Thoracic aorta (tissue), 2 donors: Measurements from ENCODE around the gene MRM1. TPM values are rescaled to one million over a fixed set of nuclear protein-coding genes. Genes with fewer than 3 reads are reported as not detected.

Experiments
- ATAC-seq: fragments of 150-250 bp; one replicate; pipeline ENCODE4 v1.8.0; 2017; ENCODE audit warnings: low read depth; ENCODE audit not compliant: insufficient number of reproducible peaks, low FRiP score
- DNase-seq: peaks from one replicate; pipeline ENCODE4 v3.0.0-alpha.2; 2020; ENCODE audit warnings: low spot score
- H3K27ac ChIP-seq, 2 donors: fragments of 200-600 bp; sonication (generic); 1 replicate in 1 of 2; 2 replicates in 1 of 2; pipeline ENCODE4 v1.5.1; 2016; ENCODE audit warnings: mild to moderate bottlenecking in 2 of 2, moderate library complexity in 2 of 2
- H3K27me3 ChIP-seq: fragments of 200-600 bp; sonication (generic); replicated peaks from 2 replicates; pipeline ENCODE4 v1.6.0; 2016; ENCODE audit warnings: mild to moderate bottlenecking; ENCODE audit not compliant: insufficient read depth
- H3K36me3 ChIP-seq: fragments of 200-600 bp; sonication (generic); one replicate; pipeline ENCODE4 v1.5.1; 2016
- H3K4me1 ChIP-seq, 2 donors: fragments of 200-600 bp; sonication (generic); 1 replicate in 1 of 2; 2 replicates in 1 of 2; pipeline versions ENCODE4 v1.5.1 to v1.6.0; 2016; ENCODE audit warnings: low read depth in 2 of 2, mild to moderate bottlenecking in 1 of 2; ENCODE audit not compliant: control insufficient read depth in 1 of 2
- H3K4me3 ChIP-seq: fragments of 200-600 bp; sonication (generic); 2 replicates; pipeline ENCODE4 v1.5.1; 2016; ENCODE audit warnings: mild to moderate bottlenecking
- H3K9me3 ChIP-seq: fragments of 200-600 bp; sonication (generic); 2 replicates; pipeline ENCODE4 v1.5.1; 2016
- total RNA-seq, 2 donors: library from RNA; depleted of rRNA; stranded (reverse); fragments of >200 nt; gene quantifications; one replicate each; pipeline versions ENCODE4 v1.1.0 to v1.2.3, GENCODE V29; 2016
- TF ChIP-seq, protein P1 (sequence below): fragments of 200-600 bp; sonication (generic); IDR thresholded peaks from one replicate; pipeline ENCODE4 v1.5.1; 2019; ENCODE audit warnings: antibody characterized with exemption

Gene MRM1
- total RNA-seq, 2 donors from 2014 or later = 3.8 to 3.9 TPM

DNA sequence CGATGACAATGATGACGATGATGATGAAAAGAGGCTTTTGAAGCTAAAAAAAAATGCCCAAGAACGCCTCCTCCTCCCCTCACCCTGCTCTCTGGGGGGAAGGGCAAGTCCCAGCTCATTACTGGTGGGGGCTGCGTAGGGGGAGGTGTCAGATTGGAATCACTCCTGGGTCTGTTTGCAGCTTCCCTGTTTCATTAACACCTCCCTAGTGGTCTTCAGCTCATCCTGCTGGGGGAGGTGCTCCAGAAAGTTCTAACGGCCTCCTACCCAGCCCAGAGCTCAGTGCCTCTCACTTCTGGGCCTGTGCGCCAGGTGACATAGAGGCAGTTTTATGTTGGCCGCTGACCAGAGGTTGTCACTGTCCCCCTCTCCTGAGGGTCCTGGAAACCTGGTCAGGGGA is 12.7 kb downstream of the MRM1 start:
- Histone ChIP-seq H3K9me3 (no peaks in the 10 kb centered on the region), H3K4me3 (no peak overlapping the region), H3K27ac (no peak overlapping the region), H3K36me3 (no peaks in the 10 kb centered on the region), H3K4me1 (peaks cover 0 to 1% of the 10 kb centered on the region in 2 donors), H3K27me3 (no peaks in the 10 kb centered on the region)
- TF ChIP-seq, protein P1, sequence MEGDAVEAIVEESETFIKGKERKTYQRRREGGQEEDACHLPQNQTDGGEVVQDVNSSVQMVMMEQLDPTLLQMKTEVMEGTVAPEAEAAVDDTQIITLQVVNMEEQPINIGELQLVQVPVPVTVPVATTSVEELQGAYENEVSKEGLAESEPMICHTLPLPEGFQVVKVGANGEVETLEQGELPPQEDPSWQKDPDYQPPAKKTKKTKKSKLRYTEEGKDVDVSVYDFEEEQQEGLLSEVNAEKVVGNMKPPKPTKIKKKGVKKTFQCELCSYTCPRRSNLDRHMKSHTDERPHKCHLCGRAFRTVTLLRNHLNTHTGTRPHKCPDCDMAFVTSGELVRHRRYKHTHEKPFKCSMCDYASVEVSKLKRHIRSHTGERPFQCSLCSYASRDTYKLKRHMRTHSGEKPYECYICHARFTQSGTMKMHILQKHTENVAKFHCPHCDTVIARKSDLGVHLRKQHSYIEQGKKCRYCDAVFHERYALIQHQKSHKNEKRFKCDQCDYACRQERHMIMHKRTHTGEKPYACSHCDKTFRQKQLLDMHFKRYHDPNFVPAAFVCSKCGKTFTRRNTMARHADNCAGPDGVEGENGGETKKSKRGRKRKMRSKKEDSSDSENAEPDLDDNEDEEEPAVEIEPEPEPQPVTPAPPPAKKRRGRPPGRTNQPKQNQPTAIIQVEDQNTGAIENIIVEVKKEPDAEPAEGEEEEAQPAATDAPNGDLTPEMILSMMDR = no peak
- DNase-seq (no peak), ATAC-seq (no peak)

DNA sequence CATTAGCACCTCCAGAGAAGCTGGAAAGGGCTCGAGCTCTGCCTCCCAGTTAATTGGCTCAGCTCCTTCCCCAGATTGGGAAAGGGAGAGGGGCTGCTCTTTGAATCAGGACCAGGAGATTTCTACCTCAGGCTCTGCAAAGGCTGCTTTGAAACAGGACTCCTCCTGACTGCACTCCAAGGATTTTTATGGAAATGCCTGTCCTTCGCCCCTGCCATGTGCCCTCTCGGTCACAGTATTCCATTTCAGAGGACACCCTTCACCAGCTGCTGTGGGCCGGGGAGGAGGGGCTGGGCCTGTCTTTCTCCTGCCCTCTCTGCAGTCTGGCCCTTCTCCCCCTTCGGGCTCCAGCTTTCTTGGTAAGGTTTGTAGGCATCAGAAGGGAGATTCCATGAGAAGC is 13.6 kb downstream of the MRM1 start:
- TF ChIP-seq, protein P1 = no peak
- H3K27ac ChIP-seq = no peak overlapping the region

DNA sequence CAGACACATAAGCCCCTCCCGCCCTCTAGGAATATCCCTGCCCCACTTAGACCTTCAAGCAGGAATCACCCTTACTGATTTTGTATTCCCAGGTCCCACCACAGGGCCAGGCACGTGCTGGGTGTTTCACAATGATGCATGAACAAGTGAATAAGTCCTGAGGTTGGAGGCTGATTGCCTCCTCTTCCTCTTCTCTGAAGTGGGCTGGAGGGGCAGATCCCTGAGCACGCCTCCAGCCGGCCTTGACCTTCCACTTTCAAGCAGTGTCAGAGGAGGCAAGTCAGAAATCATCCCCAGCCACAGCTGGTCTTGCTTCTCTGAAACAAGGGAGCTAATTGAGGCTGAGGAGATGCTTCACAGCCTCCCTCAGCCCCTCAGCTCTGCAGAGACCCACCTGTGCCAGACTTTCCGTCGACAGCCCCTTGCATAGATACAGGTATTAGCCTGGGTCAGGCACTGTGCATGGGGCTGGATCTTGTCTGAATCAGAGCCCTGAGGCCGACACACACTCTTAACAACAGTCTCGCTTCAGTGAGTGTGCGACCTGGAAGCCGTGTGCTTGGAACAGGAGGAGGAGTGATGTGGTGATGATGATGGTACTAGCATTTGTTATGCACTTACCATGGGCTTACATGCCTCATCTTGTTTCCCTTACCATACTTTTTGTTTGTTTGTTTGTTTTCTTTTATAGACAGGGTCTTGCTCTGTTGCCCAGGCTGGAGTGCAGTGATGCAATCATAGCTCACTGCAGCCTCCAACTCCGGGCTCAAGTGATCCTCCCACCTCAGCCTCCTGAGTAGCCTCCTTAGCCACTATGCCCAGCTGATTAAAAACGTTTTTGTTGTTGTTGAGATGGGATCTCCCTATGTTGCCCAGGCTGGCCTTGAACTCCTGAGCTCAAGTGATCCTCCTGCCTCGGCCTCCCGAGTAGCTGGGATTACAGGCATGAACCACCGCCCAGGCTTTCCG is 15.0 kb downstream of the MRM1 start:
- no peaks in the 10 kb centered on the region for H3K36me3 ChIP-seq
- no peak overlapping the region for H3K4me3 ChIP-seq
- H3K9me3 ChIP-seq = no peaks in the 10 kb centered on the region
- H3K27ac ChIP-seq = no peak overlapping the region
- H3K4me1 ChIP-seq = no peaks in the 10 kb centered on the region
- no peaks in the 10 kb centered on the region for H3K27me3 ChIP-seq
- ATAC-seq (no peak), DNase-seq (no peak)
- TF ChIP-seq, protein P1 = no peak

More for the DNA sequence above, 13.6 kb downstream of the MRM1 start:
- DNase-seq = no peak
- Histone ChIP-seq H3K27me3 (no peaks in the 10 kb centered on the region), H3K4me3 (no peak overlapping the region), H3K4me1 (no peaks in the 10 kb centered on the region), H3K9me3 (no peaks in the 10 kb centered on the region), H3K36me3 (no peaks in the 10 kb centered on the region)
- no peak for ATAC-seq

DNA sequence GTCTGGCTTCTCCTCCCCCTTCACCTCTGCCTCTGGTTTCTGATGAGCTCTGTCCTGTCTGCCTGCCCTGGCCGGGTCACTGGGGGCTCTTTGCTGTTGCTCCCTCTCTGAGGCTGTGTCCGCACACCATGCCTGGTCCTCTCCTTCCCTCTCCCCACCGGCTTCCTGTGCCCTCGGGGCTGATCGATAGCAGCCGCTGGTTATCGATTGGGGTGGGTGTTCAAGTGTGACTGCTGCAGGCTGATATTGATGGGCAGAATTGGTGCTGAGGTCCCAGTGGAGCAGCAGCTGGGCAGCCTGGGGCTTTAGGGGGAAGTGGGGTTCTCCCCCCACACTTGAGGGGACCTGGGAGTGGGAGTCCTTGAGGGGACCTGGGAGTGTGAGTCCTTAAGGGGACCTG is 16.4 kb downstream of the MRM1 start:
- DNase-seq (no peak), ATAC-seq (no peak)
- no peaks in the 10 kb centered on the region for H3K4me1 ChIP-seq
- no peaks in the 10 kb centered on the region for H3K36me3 ChIP-seq
- no peak overlapping the region for H3K4me3 ChIP-seq
- TF ChIP-seq, protein P1 = no peak
- no peaks in the 10 kb centered on the region for H3K27me3 ChIP-seq
- H3K27ac ChIP-seq = no peak overlapping the region
- no peaks in the 10 kb centered on the region for H3K9me3 ChIP-seq

DNA sequence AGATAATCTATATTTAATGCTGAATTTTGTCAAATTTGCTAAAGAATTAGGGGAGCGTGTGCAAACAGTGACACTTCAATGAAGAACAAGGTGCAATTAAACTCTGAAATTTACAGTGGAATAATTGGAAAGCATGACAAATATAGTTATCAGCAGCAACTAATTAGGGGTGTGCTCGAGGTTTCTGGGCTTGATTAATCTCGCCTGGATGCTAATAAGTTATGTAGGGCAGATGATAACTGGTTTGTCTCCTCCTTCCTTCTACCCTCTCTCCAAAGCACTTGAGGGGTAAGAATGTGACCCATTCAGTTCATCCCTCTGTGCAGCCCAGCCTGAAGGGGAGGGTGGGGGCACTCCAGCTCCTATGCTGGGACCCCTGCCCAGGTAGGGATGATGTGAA is 21.9 kb downstream of the MRM1 start:
- ATAC-seq (no peak), DNase-seq (no peak)
- Histone ChIP-seq H3K27ac (no peak overlapping the region), H3K9me3 (no peaks in the 10 kb centered on the region), H3K27me3 (no peaks in the 10 kb centered on the region), H3K4me1 (no peaks in the 10 kb centered on the region), H3K4me3 (no peak overlapping the region), H3K36me3 (no peaks in the 10 kb centered on the region)
- TF ChIP-seq, protein P1 = no peak
